Neural cell (in vitro differentiated cells): Measurements from ENCODE around the gene ZNF580. TPM values are rescaled to one million over a fixed set of nuclear protein-coding genes. Genes with fewer than 3 reads are reported as not detected.
A peak's percentile ranks its signal among the peaks of the same experiment; 100 is the strongest.

Experiments used
- H2AFZ ChIP-seq: fragments of 200-600, 300-800 bp; sonication (generic), shearing (Covaris generic); 2 replicates; pipeline ENCODE4 v1.6.0; 2014; ENCODE audit warnings: low read depth, mild to moderate bottlenecking, antibody characterized with exemption, low read length, moderate library complexity
- H3F3A ChIP-seq: fragments of 200-600 bp; shearing (Covaris generic); 2 replicates; pipeline ENCODE4 v1.6.1; 2016; ENCODE audit warnings: mild to moderate bottlenecking, moderate library complexity, mixed read lengths, antibody characterized with exemption, low read length; ENCODE audit not compliant: insufficient read depth, poor library complexity, severe bottlenecking
- H3K27ac ChIP-seq: fragments of 200-600, 300-800 bp; sonication (generic), shearing (Covaris generic); 2 replicates; pipeline ENCODE4 v1.5.1; 2014; ENCODE audit warnings: mild to moderate bottlenecking, low read length, moderate library complexity
- H3K27me3 ChIP-seq: fragments of 300-800, 200-600 bp; sonication (generic), shearing (Covaris generic); 2 replicates; pipeline ENCODE4 v1.6.0; 2014; ENCODE audit warnings: mild to moderate bottlenecking, low read depth, low read length, moderate library complexity; ENCODE audit not compliant: insufficient read depth
- H3K36me3 ChIP-seq: fragments of 300-800, 200-600 bp; sonication (generic), shearing (Covaris generic); 2 replicates; pipeline ENCODE4 v1.5.1; 2014; ENCODE audit warnings: mild to moderate bottlenecking, antibody characterized with exemption, low read length, moderate library complexity; ENCODE audit not compliant: insufficient read depth
- H3K4me2 ChIP-seq: fragments of 300-800, 200-600 bp; sonication (generic), shearing (Covaris generic); 2 replicates; pipeline ENCODE4 v1.6.0; 2014; ENCODE audit warnings: mild to moderate bottlenecking, low read length
- H3K4me3 ChIP-seq: fragments of 300-800, 200-600 bp; sonication (generic), shearing (Covaris generic); 2 replicates; pipeline ENCODE4 v1.5.1; 2014; ENCODE audit warnings: mild to moderate bottlenecking, low read length, moderate library complexity
- H3K79me2 ChIP-seq: fragments of 200-600 bp; shearing (Covaris generic); replicated peaks from 2 replicates; pipeline ENCODE4 v1.6.0; 2014; ENCODE audit warnings: mild to moderate bottlenecking, low read length, moderate library complexity; ENCODE audit not compliant: insufficient read depth
- H3K9ac ChIP-seq: fragments of 300-800, 200-600 bp; sonication (generic), shearing (Covaris generic); 2 replicates; pipeline ENCODE4 v1.6.1; 2016; ENCODE audit warnings: mild to moderate bottlenecking, low read length, mixed read lengths
- H3K9me2 ChIP-seq: fragments of 200-600 bp; shearing (Covaris generic); 2 replicates; pipeline ENCODE4 v1.6.1; 2016; ENCODE audit warnings: mild to moderate bottlenecking, low read length, mixed read lengths; ENCODE audit not compliant: insufficient read depth
- H3K9me3 ChIP-seq: fragments of 200-600, 300-800 bp; sonication (generic), shearing (Covaris generic); 2 replicates; pipeline ENCODE4 v1.6.1; 2016; ENCODE audit warnings: mild to moderate bottlenecking, mixed run types, low read length, moderate library complexity, mixed read lengths
- H4K20me1 ChIP-seq: fragments of 200-600 bp; shearing (Covaris generic); 2 replicates; pipeline ENCODE4 v1.6.1; 2016; ENCODE audit warnings: mild to moderate bottlenecking, mixed run types; ENCODE audit not compliant: insufficient read depth
- CTCF ChIP-seq: fragments of 450-650 bp; IDR thresholded peaks from 2 replicates; pipeline ENCODE4 v1.5.1; 2014; ENCODE audit warnings: antibody characterized with exemption, mild to moderate bottlenecking, moderate library complexity; ENCODE audit not compliant: poor library complexity, severe bottlenecking
- EP300 ChIP-seq: fragments of 450-650 bp; conservative IDR thresholded peaks from 2 replicates; pipeline ENCODE4 v1.6.1; 2014; ENCODE audit warnings: antibody characterized with exemption, mild to moderate bottlenecking, moderate library complexity; ENCODE audit not compliant: poor library complexity, severe bottlenecking
- EZH2 ChIP-seq: fragments of 200-600, 300-800 bp; shearing (Covaris generic), sonication (generic); IDR thresholded peaks from 2 replicates; pipeline ENCODE4 v1.6.1; 2014; ENCODE audit warnings: antibody characterized with exemption, low read length, borderline replicate concordance, mild to moderate bottlenecking; ENCODE audit not compliant: insufficient read depth, poor library complexity, severe bottlenecking
- MXI1 ChIP-seq: fragments of 450-650 bp; conservative IDR thresholded peaks from 2 replicates; pipeline ENCODE4 v1.6.1; 2014; ENCODE audit warnings: antibody characterized with exemption, mild to moderate bottlenecking; ENCODE audit not compliant: poor library complexity, severe bottlenecking
- POLR2AphosphoS5 ChIP-seq: IDR thresholded peaks from 2 replicates; pipeline ENCODE4 v1.6.1; 2012
- RAD21 ChIP-seq: fragments of 450-650 bp; conservative IDR thresholded peaks from 2 replicates; pipeline ENCODE4 v1.6.1; 2014; ENCODE audit warnings: antibody characterized with exemption, mild to moderate bottlenecking, moderate library complexity
- REST ChIP-seq: IDR thresholded peaks from 2 replicates; pipeline ENCODE4 v1.6.1; 2012; ENCODE audit warnings: borderline replicate concordance
- SMC3 ChIP-seq: fragments of 450-650 bp; conservative IDR thresholded peaks from 2 replicates; pipeline ENCODE4 v1.6.1; 2014; ENCODE audit warnings: antibody characterized with exemption, mild to moderate bottlenecking, moderate library complexity; ENCODE audit not compliant: poor library complexity
- TAF1 ChIP-seq: IDR thresholded peaks from 2 replicates; pipeline ENCODE4 v1.6.1; 2012; ENCODE audit warnings: low read depth
- polyA plus RNA-seq: library from polyadenylated mRNA; depleted of rRNA; stranded (reverse); fragments of >200 nt; gene quantifications from 2 replicates; pipeline ENCODE4 v1.2.3, GENCODE V29; 2014

The ZNF580 gene
- polyA plus RNA-seq, 1 donor from 2014 or later = 11.7 TPM

- Histone ChIP-seq H3K4me2 (no peak overlapping the region), H3F3A (no peaks in the 10 kb centered on the region), H2AFZ (no peak overlapping the region), H3K79me2 (peaks cover 30% of the 10 kb centered on the region), H3K4me3 (no peak overlapping the region), H4K20me1 (no peaks in the 10 kb centered on the region), H3K9me3 (no peaks in the 10 kb centered on the region), H3K27ac (no peak overlapping the region), H3K36me3 (no peaks in the 10 kb centered on the region), H3K9ac (no peak overlapping the region), H3K27me3 (no peaks in the 10 kb centered on the region), H3K9me2 (no peaks in the 10 kb centered on the region)
- TF ChIP-seq SMC3 (no peak), REST (no peak), MXI1 (no peak)
Observed at GRCh38 chr19:55636723-55637122, 4.1 kb upstream of the ZNF580 start.

- Histone ChIP-seq H3K79me2 (peaks cover 35% of the 10 kb centered on the region), H2AFZ (no peak overlapping the region), H3K9me3 (no peaks in the 10 kb centered on the region), H3K9ac (no peak overlapping the region), H3K27ac (no peak overlapping the region), H3K4me3 (no peak overlapping the region), H3K36me3 (no peaks in the 10 kb centered on the region), H4K20me1 (no peaks in the 10 kb centered on the region), H3K9me2 (no peaks in the 10 kb centered on the region), H3K27me3 (no peaks in the 10 kb centered on the region), H3F3A (no peaks in the 10 kb centered on the region), H3K4me2 (no peak overlapping the region)
- no peak for TF ChIP-seq EP300
Observed at GRCh38 chr19:55637534-55637933, 3.3 kb upstream of the ZNF580 start.

GRCh38 chr19:55638864-55639359 lies 1.9 kb upstream of the ZNF580 start:
- Histone ChIP-seq H3K27me3 (no peaks in the 10 kb centered on the region), H3K36me3 (no peaks in the 10 kb centered on the region), H3K9me3 (no peaks in the 10 kb centered on the region), H3K9me2 (no peaks in the 10 kb centered on the region), H3K4me2 (no peak overlapping the region), H2AFZ (no peak overlapping the region), H3K27ac (no peak overlapping the region), H3K79me2 (peaks cover 41% of the 10 kb centered on the region), H3K9ac (no peak overlapping the region), H3K4me3 (no peak overlapping the region), H4K20me1 (no peaks in the 10 kb centered on the region), H3F3A (no peaks in the 10 kb centered on the region)
- TF ChIP-seq POLR2AphosphoS5 = no peak
- TF ChIP-seq REST = no peak
- TF ChIP-seq TAF1 = no peak
- peak; percentile 65 for TF ChIP-seq CTCF
- TF ChIP-seq MXI1 = no peak
- TF ChIP-seq EZH2 = no peak
- TF ChIP-seq EP300 = no peak
- TF ChIP-seq RAD21 = no peak
- peak; percentile 39 for TF ChIP-seq SMC3
